LNCaP clone FGC (cell line): ENCODE results near the gene HOXD8.

Source experiments
- DNase-seq: peaks from one replicate; pipeline ENCODE4 v3.0.0-alpha.2; 2011; ENCODE audit warnings: low read depth
- H3K4me3 ChIP-seq: 2 replicates; pipeline ENCODE4 v1.5.1; 2011; ENCODE audit warnings: mild to moderate bottlenecking, low read depth, low read length, control low read depth
- CTCF ChIP-seq: IDR thresholded peaks from 2 replicates; pipeline ENCODE4 v1.5.1; 2012; ENCODE audit warnings: mild to moderate bottlenecking; ENCODE audit not compliant: control insufficient read depth, insufficient read depth; ENCODE audit errors: extremely low read depth

The HOXD8 gene

GRCh38 chr2:176099728-176100546 lies 29.6 kb upstream of the HOXD8 start, which contains the start of gene HOXD12:
HOXD12 (plus strand) TSS chr2:176099795; CDS start chr2:176099802, 7 bp downstream.
- DNase-seq, result no peak
- no peak for TF ChIP-seq CTCF
- no peak within 1 kb of the TSS for H3K4me3 ChIP-seq

GRCh38 chr2:176100547-176101140 lies 28.9 kb upstream of the HOXD8 start:
- DNase-seq, result no peak
- H3K4me3 ChIP-seq, result no peak overlapping the region
- TF ChIP-seq CTCF, result no peak

- DNase-seq, result no peak
- no peak overlapping the region for H3K4me3 ChIP-seq
- TF ChIP-seq CTCF, result no peak
Measured at GRCh38 chr2:176101216-176101830, 28.2 kb upstream of the HOXD8 start.

GRCh38 chr2:176101842-176102241 lies 27.7 kb upstream of the HOXD8 start:
- H3K4me3 ChIP-seq, result no peak overlapping the region
- DNase-seq, result no peak
- no peak for TF ChIP-seq CTCF

GRCh38 chr2:176102309-176102866 lies 27.1 kb upstream of the HOXD8 start:
- no peak for DNase-seq
- TF ChIP-seq CTCF, result no peak
- no peak overlapping the region for H3K4me3 ChIP-seq

GRCh38 chr2:176103194-176103593 lies 26.3 kb upstream of the HOXD8 start:
- DNase-seq, result no peak
- no peak for TF ChIP-seq CTCF
- no peak overlapping the region for H3K4me3 ChIP-seq
